Ureter (tissue), 1 donor: Measurements from ENCODE around the gene VMP1. TPM values are rescaled to one million over a fixed set of nuclear protein-coding genes. Genes with fewer than 3 reads are reported as not detected.
"Not testable (repeated sequence)": the region's sequence is repeated elsewhere in the genome, so short reads cannot be mapped to it uniquely, and the experiment has no call there.

Experiments
- DNase-seq: peaks from one replicate; pipeline ENCODE4 v3.0.0-alpha.2; 2020; ENCODE audit warnings: low spot score
- total RNA-seq: library from RNA; stranded (reverse); gene quantifications from one replicate; pipeline ENCODE4 v1.2.4, GENCODE V29; 2023
- donor health status: DM: yes; HTN: yes; CAD: no.

The VMP1 gene
- total RNA-seq, 1 donor from 2014 or later: 335 TPM

DNA sequence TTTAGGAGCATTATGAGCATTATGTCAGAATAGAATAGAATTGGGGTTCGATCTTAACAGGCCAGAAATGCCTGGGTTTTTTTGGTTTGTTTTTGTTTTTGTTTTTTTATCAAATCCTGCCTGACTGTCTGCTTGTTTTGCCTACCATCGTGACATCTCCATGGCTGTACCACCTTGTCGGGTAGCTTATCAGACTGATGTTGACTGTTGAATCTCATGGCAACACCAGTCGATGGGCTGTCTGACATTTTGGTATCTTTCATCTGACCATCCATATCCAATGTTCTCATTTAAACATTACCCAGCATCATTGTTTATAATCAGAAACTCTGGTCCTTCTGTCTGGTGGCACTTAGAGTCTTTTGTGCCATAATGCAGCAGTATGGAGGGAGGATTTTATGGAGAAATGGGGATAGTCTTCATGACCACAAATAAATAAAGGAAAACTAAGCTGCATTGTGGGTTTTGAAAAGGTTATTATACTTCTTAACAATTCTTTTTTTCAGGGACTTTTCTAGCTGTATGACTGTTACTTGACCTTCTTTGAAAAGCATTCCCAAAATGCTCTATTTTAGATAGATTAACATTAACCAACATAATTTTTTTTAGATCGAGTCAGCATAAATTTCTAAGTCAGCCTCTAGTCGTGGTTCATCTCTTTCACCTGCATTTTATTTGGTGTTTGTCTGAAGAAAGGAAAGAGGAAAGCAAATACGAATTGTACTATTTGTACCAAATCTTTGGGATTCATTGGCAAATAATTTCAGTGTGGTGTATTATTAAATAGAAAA, 133.8 kb downstream of the VMP1 start:
- not testable (repeated sequence) for DNase-seq

DNA sequence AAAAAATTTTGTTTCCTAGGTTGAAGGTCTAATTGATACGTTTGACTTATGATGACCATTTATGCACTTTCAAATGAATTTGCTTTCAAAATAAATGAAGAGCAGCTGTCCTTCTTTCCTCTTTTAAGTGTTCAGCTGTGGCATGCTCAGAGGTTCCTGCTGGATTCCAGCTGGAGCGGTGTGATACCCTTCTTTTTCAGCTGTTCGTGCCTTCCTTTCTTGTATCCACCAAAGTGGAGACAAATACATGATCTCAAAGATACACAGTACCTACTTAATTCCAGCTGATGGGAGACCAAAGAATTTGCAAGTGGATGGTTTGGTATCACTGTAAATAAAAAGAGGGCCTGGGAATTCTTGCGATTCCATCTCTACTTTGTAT, 134.4 kb downstream of the VMP1 start:
- not testable (repeated sequence) for DNase-seq

DNA sequence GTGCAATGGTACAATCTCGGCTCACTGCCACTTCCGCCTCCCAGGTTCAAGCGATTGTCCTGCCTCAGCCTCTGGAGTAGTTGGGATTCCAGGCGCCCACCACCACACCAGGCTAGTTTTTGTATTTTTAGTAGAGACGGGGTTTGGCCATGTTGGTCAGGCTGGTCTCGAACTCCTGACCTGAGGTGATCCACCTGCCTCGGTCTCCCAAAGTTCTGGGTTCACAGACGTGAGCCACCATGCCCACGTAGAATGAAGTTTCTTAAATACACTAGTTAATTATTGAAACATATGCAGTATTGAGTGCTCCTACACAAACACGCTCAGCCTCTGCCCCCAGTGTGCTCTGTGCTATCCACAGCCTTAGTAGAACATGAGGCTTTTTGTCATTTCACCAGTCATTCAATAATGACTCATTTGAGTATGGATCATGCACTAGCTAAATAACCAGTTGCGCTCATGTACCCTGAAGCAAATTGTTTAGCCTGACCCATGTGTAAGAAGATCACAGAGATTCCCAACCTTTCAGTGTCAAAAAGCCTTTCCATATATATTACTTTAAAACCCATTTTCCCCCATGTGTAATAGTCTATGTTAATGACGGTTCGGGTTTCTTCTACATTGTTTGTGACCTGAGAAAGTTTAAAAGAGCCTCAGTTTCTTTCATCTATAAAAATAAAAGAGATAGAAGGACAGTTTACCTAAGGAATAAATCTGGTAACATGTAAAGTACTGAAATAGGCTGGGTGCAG, 135.6 kb downstream of the VMP1 start:
- peak; percentile 66 for DNase-seq

DNA sequence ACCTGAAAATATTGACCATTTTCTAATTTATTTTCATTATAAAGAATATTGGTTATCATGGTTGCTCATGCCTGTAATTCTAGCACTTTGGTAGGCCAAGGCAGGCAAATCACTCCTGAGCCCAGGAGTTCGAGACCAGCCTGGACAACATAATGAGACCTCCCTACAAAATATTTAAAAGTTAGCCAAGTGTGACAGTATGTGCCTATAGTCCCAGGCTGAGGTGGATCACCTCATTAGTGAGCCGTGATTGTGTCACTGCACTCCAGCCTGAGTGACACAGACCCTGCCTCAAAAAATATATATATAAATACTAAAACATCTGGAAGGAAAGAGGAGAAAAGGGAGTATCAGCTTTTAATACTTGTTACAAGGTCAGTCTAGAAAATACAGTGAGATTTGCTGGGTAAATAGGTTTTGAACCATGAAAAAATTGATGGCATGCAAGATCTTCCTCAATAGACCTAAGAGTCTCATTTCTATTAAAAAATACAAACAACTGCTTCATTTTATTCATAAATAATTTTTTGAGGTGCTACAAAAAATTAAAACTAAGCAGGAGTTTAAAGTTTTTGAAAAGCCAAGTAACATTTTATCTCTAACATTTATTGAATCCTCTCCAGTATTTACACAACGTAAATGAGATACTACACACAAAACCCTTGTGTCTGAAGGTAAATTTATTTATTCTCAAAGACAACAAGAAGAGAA, 137.6 kb downstream of the VMP1 start:
- DNase-seq: no peak

DNA sequence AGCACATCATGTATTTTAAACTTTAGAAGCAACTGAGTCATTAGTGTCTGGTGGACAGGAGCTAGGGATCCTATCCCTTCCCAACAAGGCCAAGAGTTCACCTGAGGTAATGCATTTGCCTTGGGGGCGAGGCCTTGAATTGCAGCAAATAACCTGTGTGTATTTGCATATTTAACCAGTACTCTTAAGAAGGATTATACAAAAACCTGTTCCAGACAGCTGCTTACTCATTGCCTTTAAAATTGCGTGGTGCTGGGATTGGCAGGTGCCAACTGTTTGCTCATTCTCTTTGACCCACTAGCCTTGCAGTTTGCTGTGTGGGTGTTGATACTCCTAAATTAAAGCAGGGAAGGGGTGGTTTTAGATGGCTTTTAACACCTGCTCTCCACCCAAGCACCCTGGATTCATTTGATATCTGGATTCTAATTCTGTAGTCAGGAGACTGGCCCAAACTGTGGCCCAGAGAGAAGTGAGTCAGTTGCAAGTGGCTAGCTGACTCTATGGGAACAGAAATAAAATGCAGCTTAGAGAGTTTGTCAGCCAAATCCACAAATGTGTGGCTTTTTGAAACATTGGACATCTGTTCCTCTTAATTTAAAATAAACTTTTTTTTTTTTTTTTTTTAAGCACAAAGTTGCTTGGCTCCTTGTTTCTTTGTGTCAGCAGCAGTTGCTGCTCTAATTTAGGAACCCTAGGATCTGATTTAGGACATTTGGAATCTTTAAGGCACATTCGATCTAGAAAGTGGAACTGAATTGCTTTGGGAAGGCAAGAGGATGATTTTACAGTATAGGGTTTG, 138.3 kb downstream of the VMP1 start:
- DNase-seq: no peak

DNA sequence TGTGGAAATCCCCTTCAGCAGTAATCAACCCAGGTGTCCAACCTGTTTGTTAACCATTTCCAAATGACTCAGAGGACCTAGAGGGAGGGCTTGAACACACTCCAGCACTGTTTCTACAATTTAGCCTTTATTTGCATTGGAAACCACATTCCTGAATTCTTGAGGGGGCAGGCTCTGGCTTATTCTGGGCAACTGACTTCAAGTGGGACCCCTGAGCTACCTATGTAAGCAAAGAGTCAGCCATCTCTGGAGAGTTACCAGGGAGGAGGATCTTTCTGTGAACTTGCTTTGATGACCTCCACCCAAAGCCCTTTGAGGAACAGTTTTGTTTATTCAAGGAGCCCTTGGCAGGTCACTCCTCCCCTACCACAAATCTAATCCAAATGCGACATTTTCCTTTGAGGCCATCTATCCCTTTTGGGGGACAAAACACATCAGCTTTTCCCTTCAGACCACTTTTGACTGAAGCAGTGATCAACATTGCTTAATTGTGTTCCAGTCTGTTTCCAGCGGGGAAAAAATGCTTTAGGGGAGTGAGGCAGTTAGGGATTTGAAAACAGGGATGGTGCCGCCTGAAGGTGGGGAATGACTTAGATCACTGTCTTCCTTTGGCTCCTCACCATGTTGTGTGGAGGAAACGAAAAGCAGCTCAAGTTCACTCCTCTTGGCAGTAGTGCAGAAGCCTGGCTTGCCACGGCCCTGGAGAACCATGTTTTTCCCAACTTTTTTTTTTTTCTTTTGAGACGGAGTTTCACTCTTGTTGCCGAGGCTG, 139.1 kb downstream of the VMP1 start:
- no peak for DNase-seq

DNA sequence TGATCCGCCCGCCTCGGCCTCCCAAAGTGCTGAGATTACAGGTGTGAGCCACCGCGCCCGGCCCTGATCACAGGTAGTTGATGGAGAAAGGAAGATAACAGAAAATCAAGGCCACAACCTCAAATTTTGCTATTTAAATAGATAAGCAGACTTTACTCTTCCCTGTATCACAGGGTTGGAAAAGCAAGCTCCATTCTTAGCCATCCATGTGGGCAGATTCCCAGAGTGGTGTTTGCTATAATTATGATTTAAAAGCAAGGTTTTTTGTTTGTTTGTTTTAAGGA, 140.9 kb downstream of the VMP1 start:
- DNase-seq: no peak

DNA sequence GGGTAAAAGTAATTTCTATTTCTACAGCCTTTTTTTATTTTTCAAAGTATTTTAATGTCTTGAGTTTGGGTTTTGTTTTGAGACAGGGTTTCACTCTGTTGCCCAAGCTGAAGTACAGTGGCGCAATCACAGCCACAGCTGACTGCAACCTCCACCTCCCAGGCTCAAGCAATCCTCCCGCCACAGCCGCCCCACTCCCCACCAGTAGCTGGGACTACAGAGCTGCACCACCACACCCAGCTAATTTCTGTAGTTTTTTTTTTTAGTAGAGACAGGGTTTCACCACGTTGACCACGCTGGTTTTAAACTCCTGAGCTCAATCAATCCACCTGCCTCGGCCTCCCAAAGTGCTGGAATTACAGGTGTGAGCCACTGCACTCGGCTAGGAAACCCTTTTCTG, 141.3 kb downstream of the VMP1 start:
- DNase-seq: no peak

DNA sequence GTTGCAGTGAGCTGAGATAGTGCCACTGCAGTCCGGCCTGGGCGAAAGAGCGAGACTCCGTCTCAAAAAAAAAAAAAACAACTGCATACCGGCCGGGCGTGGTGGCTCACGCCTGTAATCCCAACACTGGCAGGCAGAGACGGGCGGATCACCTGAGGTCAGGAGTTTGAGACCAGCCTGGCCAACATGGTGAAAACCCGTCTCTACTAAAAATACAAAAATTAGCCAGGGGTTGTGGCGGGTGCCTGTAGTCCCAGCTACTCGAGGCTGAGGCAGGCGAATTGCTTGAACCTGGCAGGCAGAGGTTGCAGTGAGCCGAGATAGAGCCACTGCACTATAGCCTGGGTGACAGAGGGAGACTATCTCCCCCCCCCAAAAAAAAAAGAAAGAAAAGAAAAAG, 142.9 kb downstream of the VMP1 start:
- not testable (repeated sequence) for DNase-seq

DNA sequence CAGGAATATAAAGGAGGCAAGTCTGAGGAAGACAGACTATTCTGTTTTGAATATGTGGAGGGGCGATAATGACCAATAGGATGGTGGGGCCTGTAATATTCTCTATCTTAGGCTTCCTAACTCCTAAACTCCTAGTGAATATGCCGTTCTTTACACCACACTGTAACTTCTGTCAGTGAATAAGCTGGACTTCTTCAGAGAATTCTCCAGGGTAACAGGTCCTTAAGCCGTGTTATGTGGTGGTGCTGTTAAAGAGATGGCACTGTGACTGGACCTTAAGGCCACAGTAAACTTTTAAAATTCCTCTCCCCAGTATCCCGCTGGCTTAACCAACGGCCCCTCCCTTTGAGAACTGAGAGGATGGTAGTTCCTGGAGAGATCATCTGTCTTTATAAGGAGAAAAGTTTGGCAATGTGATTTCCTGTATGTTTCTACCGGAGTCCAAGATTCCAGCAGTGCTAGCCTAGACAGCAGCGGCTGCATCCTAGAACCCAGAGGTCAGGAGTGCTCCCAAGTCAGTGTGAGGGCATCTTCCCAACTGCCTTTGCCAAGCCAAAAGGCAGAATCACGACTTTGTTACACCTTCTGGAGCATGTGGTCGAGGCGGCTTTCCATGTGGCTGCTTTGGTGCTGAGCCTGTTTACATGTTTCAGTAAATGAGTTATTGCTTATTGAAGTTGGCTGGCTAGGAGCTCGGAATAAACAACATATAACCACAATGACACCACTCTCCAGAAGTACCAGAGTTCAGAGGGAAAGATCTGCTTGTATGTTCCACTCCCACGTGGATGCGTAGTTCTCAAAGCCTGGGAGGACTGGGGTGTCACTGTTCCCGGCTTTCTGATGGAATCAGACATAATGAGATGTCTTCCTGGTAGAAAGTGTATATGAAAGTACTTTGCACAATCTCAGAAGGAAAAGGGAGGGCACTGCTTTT, 144.3 kb downstream of the VMP1 start:
- no peak for DNase-seq

DNA sequence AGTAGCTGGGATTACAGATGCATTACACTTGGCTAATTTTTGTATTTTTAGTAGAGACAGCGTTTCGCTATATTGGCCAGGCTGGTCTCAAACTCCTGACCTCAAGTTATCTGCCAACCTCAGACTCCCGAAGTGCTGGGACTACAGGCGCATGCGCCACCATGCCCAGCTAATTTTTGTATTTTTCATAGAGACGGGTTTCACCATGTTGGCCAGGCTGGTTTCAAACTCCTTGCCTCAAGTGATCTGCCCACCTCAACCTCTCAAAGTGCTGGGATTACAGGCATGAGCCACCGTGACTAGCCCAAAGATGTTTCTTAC, 145.4 kb downstream of the VMP1 start:
- DNase-seq: not testable (repeated sequence)

DNA sequence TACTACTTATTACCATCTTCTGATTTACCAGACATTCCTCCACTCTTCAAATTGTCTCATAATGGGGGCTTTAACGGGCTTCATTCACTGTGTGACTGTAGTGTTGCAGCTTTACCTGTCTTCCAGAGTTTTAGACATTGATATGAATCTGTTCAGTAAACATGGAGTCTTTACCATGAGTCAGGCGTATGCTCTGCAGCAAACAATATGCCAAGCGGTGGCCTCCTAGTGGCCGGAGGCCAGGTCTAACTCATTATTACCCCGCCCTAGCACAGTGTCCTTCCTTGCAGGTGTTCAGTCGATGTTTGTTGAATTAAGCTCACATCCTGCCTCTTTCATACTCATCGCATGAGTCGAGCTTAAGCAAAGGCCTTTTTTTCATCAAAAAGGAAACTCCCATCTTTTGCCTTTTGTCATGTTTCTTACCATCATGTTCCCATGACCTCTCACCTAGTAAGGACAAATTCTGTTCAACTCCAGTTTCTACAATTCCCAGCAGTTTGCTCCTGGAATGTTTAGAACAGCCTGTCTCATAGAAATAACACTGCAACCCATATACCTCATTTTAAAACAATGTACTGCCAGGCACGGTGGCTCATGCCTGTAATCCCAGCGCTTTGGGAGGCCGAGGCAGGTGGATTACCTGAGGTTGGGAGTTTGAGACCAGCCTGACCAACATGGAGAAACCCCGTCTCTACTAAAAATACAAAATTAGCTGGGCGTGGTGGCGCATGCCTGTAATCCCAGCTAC, 145.9 kb downstream of the VMP1 start:
- peak; percentile 71 for DNase-seq

DNA sequence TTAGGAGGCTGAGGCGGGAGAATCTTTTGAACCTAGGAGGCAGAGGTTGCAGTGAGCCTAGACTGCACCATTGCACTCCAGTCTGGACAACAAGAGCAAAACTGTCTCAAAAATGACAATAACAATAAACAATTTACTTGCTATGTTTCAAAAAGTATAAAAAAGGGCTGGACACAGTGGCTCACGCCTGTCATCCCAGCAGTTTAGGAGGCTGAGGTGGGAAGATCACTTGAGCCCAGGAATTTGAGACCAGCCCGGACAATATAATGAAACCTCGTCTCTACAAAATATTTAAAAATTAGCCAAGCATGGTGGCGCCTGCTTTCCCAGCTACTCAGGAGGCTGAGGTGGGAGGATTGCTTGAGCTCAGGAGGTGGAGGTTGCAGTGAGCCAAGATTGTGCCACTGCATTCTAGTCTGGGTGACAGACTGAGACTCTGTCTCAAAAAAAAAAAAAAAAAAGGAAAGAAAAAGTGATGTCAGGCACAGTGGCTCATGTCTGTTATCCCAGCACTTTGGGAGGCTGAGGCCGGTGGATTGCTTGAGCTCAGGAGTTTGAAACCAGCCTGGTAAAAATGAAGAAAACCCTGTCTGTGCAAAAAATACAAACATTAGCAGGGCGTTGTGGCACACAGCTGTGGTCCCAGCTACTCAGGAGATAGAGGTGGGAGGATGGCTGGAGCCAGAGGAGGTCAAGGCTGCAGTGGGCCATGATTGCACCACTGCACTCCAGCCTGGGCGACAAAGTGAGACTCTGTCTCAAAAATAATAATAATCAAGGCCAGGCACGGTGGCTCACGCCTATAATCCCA, 146.7 kb downstream of the VMP1 start:
- not testable (repeated sequence) for DNase-seq

DNA sequence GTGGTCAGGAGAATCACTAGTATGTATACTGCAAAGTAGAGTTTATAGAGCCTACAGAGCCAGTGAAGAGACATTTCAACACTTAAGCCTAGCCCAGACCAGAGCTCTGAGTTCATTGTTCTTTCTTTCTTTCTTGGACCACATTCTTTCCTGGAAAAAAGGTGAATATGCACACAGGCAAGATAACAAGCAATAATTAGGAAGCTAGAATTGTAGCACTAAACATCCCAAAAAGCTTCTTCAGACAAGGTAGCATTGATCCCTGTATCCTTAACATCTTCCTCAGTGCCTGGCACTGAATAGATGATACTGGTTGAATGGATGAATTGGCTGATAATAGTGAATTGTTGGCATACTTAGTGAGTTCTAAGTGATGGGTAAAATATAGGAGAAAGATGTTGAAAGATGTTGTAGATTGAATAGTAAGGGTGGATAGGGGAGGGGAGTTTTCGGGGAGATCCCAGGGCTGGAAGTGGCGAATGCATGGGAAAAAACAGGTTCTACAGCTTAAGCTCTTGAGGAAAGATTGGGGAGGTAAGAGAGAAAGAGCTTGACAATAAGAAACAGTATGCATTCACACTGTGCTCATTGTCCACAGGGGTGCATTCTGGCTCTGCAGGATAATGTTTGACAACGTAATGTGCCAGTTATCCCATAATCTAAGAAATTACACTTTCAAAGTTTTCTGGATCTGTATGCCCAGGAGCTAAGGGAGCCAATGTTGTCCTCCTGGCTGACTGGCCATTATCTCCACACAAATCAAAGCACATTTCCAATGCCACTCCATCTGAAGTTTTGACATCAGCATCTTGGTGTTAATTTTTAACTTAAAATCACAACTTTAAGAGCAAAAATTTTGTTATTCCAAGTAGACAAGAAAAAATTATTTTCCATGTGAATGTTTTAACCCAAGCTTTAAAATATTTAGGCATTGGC, 149.7 kb downstream of the VMP1 start:
- no peak for DNase-seq

DNA sequence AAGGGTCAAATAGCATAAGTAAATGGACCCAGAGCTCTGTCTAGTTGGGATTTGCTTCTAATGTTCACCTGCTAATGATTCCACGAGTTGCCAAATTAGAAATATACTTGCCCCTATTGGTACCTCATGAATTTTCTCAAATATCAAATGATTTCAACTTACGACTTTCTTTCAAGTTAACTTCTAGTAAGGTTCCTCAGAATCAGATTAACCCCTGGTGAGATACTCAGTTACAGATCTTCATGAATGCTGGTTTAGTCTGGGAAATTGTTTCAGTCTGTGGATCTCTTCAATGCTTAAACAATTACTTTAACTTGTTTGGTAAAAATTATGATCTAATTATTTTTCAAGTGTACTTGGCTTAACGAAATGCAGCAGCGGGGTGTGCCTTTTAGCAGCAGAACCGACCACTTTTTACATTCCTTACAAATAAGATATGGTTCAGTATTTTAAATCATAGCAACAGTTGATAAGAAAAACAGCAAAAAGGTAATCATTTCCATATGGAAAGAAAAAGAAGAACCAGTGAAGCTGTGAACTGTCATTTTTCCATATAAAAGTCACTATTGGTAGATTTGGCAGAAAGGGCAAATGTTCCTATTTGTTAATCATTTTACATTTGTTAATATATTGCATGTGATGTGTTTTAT, 150.8 kb downstream of the VMP1 start:
- DNase-seq: no peak

DNA sequence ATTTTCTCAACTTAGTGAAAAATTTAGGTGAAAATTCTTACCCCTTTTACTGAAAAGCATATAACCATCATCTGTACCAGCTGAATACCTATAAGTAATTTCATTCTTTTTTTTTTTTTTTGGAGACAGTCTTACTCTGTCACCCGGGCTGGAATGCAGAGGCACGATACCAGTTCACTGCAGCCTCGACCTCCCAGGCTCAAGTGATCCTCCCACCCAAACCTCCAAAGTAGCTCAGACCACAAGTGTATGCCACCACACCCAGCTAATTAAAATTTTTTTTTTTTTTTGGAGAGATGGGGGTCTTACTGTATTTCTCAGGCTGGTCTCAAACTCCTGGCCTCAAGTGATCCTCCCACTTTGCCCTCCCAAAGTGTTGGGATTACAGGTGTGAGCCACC, 151.5 kb downstream of the VMP1 start:
- DNase-seq: no peak

DNA sequence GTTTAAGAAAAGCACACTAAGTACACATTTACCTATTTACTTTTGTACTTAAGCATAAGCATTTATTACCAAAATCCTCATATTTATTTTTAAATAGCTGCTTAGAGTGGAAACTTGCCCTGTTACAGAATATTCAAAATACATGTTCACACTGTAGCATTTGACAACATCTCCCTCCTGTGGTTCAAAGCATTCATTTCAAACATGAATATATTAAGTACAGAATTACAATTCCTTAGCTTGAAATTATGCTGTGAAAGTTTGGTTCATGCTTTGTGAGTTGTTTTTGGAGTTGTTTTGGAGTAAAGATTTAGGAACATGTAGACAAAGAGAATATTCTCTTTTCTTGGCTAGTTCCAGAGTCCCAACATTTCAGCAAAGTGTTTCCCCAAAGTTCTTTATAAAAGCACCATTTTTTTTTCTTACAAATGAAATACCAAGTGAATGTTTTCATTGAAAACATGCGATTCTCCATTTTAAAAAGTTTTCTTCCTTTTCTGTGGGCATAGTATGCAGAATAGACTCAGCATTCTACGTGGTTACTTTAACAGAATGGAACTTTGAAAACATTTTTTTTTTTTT, 152.1 kb downstream of the VMP1 start:
- no peak for DNase-seq
